ENCODE results near the gene PHRF1. TPM values are rescaled to one million over a fixed set of nuclear protein-coding genes. Genes with fewer than 3 reads are reported as not detected.

Gene PHRF1
- total and polyA plus RNA-seq, 9 of the 15 experiments (the other 6 are each of a cell fraction or from before 2014, with no cell fraction given) = 0.07 to 37.2 (median 7.7) TPM

DNA sequence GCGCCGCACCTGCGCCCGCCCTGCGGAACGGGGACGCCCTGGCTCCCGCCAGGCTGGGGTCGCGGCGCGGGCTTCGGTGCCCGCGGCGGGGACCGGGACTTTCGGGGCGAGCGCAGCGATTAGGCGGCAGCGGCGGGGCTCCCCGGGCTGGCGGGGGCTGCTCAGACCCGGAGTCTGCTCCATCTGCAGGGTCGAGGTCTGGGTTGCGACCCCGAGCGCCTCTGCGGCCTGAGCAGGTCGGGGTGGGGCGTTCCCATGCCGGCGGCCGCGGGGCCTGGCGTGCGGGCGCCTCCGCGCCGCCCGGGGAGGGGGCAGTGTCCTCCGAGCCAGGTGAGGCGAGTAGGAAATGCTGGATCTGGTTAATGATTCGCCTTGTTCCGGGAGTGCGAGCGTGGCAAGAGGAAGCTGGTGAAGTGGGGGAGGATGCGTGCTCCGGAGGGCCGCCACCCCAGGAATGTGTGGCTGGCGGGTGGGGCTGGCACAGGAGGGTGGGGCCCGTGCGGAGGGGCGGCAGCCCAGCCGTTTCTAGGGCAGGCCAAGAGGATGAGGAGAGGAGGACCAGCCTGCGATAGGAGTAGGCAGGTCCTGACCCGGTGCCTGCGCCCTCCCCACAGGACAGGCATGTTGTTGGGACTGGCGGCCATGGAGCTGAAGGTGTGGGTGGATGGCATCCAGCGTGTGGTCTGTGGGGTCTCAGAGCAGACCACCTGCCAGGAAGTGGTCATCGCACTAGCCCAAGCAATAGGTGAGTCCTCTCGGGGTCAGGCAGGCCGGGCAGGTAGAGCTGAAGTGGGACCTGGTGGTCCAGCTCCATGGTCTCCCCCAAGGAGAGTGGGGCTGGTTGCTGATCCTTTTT, 14.9 kb upstream of the PHRF1 start:
- no TSS peak for BruUV-seq (replicated peaks)
- TF ChIP-seq PRMT5 (CRISPR knock-in tag; IDR thresholded peaks at IDR 0.05) (no peak), KHSRP (IDR thresholded peaks at IDR 0.05) (no peak), SIN3A (IDR thresholded peaks at IDR 0.05; ENCODE audit: borderline replicate concordance in 2 of 2, control insufficient read depth in 1 of 2, low read depth in 2 of 2, low read length in 2 of 2) (peak; percentile 27 to 37; a peak in 1 of 4 replicates), ZNF76 (CRISPR knock-in tag; IDR thresholded peaks at IDR 0.05; ENCODE audit: borderline replicate concordance) (no peak), CBX5 (IDR thresholded peaks at IDR 0.05; ENCODE audit: borderline replicate concordance, low read depth) (no peak)
- TF ChIP-seq, protein P1, sequence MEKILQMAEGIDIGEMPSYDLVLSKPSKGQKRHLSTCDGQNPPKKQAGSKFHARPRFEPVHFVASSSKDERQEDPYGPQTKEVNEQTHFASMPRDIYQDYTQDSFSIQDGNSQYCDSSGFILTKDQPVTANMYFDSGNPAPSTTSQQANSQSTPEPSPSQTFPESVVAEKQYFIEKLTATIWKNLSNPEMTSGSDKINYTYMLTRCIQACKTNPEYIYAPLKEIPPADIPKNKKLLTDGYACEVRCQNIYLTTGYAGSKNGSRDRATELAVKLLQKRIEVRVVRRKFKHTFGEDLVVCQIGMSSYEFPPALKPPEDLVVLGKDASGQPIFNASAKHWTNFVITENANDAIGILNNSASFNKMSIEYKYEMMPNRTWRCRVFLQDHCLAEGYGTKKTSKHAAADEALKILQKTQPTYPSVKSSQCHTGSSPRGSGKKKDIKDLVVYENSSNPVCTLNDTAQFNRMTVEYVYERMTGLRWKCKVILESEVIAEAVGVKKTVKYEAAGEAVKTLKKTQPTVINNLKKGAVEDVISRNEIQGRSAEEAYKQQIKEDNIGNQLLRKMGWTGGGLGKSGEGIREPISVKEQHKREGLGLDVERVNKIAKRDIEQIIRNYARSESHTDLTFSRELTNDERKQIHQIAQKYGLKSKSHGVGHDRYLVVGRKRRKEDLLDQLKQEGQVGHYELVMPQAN (IDR thresholded peaks at IDR 0.05; ENCODE audit: borderline replicate concordance) = no peak
- TF ChIP-seq, protein P2, sequence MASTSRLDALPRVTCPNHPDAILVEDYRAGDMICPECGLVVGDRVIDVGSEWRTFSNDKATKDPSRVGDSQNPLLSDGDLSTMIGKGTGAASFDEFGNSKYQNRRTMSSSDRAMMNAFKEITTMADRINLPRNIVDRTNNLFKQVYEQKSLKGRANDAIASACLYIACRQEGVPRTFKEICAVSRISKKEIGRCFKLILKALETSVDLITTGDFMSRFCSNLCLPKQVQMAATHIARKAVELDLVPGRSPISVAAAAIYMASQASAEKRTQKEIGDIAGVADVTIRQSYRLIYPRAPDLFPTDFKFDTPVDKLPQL (IDR thresholded peaks at IDR 0.05; ENCODE audit: extremely low read depth, insufficient read length) = no peak
- TF ChIP-seq, protein P3, sequence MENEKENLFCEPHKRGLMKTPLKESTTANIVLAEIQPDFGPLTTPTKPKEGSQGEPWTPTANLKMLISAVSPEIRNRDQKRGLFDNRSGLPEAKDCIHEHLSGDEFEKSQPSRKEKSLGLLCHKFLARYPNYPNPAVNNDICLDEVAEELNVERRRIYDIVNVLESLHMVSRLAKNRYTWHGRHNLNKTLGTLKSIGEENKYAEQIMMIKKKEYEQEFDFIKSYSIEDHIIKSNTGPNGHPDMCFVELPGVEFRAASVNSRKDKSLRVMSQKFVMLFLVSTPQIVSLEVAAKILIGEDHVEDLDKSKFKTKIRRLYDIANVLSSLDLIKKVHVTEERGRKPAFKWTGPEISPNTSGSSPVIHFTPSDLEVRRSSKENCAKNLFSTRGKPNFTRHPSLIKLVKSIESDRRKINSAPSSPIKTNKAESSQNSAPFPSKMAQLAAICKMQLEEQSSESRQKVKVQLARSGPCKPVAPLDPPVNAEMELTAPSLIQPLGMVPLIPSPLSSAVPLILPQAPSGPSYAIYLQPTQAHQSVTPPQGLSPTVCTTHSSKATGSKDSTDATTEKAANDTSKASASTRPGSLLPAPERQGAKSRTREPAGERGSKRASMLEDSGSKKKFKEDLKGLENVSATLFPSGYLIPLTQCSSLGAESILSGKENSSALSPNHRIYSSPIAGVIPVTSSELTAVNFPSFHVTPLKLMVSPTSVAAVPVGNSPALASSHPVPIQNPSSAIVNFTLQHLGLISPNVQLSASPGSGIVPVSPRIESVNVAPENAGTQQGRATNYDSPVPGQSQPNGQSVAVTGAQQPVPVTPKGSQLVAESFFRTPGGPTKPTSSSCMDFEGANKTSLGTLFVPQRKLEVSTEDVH (IDR thresholded peaks at IDR 0.05; ENCODE audit: low read depth, partially characterized antibody) = no peak

More for the DNA sequence above, 14.9 kb upstream of the PHRF1 start:
- H2AFZ ChIP-seq (ENCODE audit: low read depth, low read length) = peak overlapping the region; percentile 81; the same call in 1 of the 2 replicates
- FAIRE-seq (no peak), DNase-seq (ENCODE audit: extremely low read depth in 1 of 4, low spot score in 3 of 4) (peak in 3 of 4 experiments; percentile 37 to 51 (median 47)), ATAC-seq (peak; percentile 17)
- peak overlapping the region; percentile 95 for H3K4me3 ChIP-seq
- peak overlapping the region; percentile 77 for H3K4me2 ChIP-seq (ENCODE audit: insufficient read depth, low read length)
- ChIA-PET POLR2A (interaction anchor here (0.6 kb wide), 1 partner anchor 88 kb away, joined by 3 read pairs; no protein-coding TSS in a partner anchor), CTCF (ENCODE audit: low intra/inter-chr PET ratio) (no interaction called here)
- 10% methylated on average over 35 of the region's 67 CpGs for WGBS (ENCODE audit: insufficient coverage, low coverage, missing lambda C conversion rate)
- peak overlapping the region; percentile 56 to 93 for H3K9ac ChIP-seq (ENCODE audit: insufficient read depth in 1 of 2, low read depth in 2 of 2, low read length in 2 of 2)
- H3K36me3 ChIP-seq (ENCODE audit: control insufficient read depth, insufficient read depth, low read length) = peaks cover 26% of the 10 kb centered on the region; the same call in 2 of the 3 replicates
- intact Hi-C loops (cut with micrococcal nuclease) = loop anchor here (10.0 kb wide), 1 partner anchor 233 kb away; the partner anchor contains the start of genes CEND1 and SLC25A22
- H4K20me1 ChIP-seq (replicated peaks; ENCODE audit: control insufficient read depth, insufficient read depth, low read length) = 0 out of 2 replicates have a peak, but pooled peaks cover 5% of the 10 kb centered on the region
- peaks cover 22 to 84% of the 10 kb centered on the region in 2 experiments for H3K4me1 ChIP-seq (replicated peaks in 1 of 2; ENCODE audit: control insufficient read depth in 2 of 2, insufficient read depth in 2 of 2, low read length in 2 of 2)
- H3K27me3 ChIP-seq (ENCODE audit: control insufficient read depth in 2 of 2, insufficient read depth in 2 of 2, low read length in 2 of 2) = no peaks in the 10 kb centered on the region
- H3K27ac ChIP-seq (ENCODE audit: extremely low read depth, low read depth, low read length) = peak overlapping the region; percentile 61; the same call in 2 of the 3 replicates
- no peaks in the 10 kb centered on the region for H3K9me3 ChIP-seq (replicated peaks; ENCODE audit: control insufficient read depth, insufficient read depth, low read depth, low read length)
- H3K79me2 ChIP-seq (ENCODE audit: control insufficient read depth, insufficient read depth, low read length) = peaks cover 28% of the 10 kb centered on the region
- H3K9me1 ChIP-seq (ENCODE audit: control insufficient read depth, insufficient read depth, low read length) = peaks cover 2% of the 10 kb centered on the region
- in situ Hi-C loops (cut with MboI) = no loop called here

All from K562 (cell line).